HUES48 (cell line): ENCODE results near the gene FBXL3.
A peak's percentile ranks its signal among the peaks of the same experiment; 100 is the strongest.

ENCODE experiments used
- H3K27ac ChIP-seq: one replicate; pipeline ENCODE4 v1.7.0; 2013; ENCODE audit warnings: low read depth, low read length, inconsistent platforms
- H3K27me3 ChIP-seq: 2 replicates; pipeline ENCODE4 v1.6.1; 2013; ENCODE audit warnings: mild to moderate bottlenecking, low read length; ENCODE audit not compliant: control insufficient read depth, insufficient read depth
- H3K36me3 ChIP-seq: 2 replicates; pipeline ENCODE4 v1.6.1; 2013; ENCODE audit warnings: low read length; ENCODE audit not compliant: control insufficient read depth, insufficient read depth
- H3K4me1 ChIP-seq: 2 replicates; pipeline ENCODE4 v1.6.1; 2013; ENCODE audit warnings: mild to moderate bottlenecking, low read length; ENCODE audit not compliant: control insufficient read depth, insufficient read depth
- H3K4me3 ChIP-seq: 2 replicates; pipeline ENCODE4 v1.5.1; 2013; ENCODE audit warnings: mild to moderate bottlenecking, low read depth, low read length
- H3K9ac ChIP-seq: 2 replicates; pipeline ENCODE4 v1.6.1; 2013; ENCODE audit warnings: mild to moderate bottlenecking, low read depth, low read length, moderate library complexity
- H3K9me3 ChIP-seq: 2 replicates; pipeline ENCODE4 v1.6.1; 2013; ENCODE audit warnings: low read length; ENCODE audit not compliant: control insufficient read depth, insufficient read depth

The FBXL3 gene

DNA sequence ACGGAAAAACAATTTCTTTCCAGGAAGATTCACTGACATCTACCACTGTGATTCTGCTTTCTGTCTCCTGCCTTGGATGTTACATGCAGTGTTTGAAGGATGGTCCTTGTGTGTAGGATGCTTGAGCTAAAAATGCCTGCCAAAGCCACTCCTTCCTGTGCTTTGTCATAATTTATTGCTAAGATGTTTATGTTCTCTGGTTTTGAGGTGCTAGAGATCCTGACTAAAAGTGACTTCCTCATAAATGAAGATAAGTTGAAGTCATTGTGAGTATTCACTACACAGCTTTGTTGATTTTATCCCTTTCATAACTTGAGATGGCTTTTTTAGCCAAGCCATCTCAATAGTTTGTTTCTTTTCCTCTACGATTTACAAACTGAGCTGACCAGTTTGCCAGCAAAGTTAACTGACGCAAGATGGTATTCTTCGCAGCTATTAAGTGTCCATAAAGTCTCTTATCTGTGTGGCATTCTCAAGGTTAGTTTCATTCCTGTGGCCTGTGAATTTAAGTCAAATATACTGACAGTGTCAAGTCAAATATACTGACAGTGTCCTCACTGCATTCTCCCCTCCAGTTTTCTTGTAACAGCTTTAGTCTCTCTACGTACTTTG is 15.7 kb upstream of the FBXL3 start:
- Histone ChIP-seq H3K27ac (no peak overlapping the region), H3K9ac (0 out of 2 replicates have a peak overlapping the region, but pooled peaks have one; percentile 12), H3K27me3 (no peaks in the 10 kb centered on the region), H3K36me3 (peaks cover 10% of the 10 kb centered on the region), H3K4me1 (no peaks in the 10 kb centered on the region; the same call in 1 of the 2 replicates), H3K9me3 (no peaks in the 10 kb centered on the region), H3K4me3 (no peak overlapping the region)

DNA sequence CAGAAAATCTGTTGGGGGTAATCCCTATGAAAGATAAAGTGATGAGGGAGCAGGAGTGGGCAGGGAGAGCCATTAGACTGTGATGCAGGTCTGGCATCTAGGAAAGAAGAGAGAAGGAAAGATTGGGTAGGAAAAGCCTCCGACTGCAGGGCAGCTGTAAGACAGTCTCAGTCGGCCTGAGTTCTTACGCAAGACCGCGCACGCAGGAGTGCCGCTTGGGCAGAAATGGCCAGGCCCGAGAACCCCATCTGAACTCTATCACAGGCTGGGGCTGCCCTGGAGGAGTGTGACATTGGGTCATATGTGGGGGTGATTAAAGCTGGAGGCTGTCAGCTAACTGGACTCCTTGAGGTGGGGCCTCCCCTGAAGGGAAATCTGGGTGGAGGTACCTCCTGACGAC is 13.9 kb upstream of the FBXL3 start:
- no peaks in the 10 kb centered on the region for H3K27me3 ChIP-seq
- H3K4me1 ChIP-seq, result no peaks in the 10 kb centered on the region
- no peaks in the 10 kb centered on the region for H3K9me3 ChIP-seq
- no peak overlapping the region for H3K9ac ChIP-seq
- peaks cover 10% of the 10 kb centered on the region for H3K36me3 ChIP-seq
- H3K4me3 ChIP-seq, result no peak overlapping the region
- H3K27ac ChIP-seq, result no peak overlapping the region

DNA sequence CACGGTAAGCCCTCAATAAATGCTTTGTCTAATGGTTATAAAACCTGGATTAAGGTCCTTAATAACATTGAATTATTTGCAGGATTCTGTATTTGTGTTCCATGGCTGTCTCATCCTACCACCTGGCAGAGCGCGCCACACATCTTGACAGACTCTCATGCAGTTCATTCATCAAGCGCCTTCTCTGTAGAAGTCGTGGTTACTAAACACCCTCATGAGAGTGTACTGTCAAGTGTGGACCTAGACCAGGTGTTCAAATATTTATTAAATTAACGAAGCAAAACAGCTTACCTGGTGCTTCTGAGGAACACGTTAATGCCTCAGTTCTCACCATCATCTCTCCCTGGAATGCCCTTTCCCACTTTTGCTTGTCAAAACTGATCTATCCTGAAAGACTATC is 13.1 kb upstream of the FBXL3 start:
- Histone ChIP-seq H3K4me1 (no peaks in the 10 kb centered on the region), H3K36me3 (peaks cover 8% of the 10 kb centered on the region), H3K27ac (no peak overlapping the region), H3K27me3 (no peaks in the 10 kb centered on the region), H3K4me3 (no peak overlapping the region), H3K9me3 (no peaks in the 10 kb centered on the region), H3K9ac (no peak overlapping the region)

DNA sequence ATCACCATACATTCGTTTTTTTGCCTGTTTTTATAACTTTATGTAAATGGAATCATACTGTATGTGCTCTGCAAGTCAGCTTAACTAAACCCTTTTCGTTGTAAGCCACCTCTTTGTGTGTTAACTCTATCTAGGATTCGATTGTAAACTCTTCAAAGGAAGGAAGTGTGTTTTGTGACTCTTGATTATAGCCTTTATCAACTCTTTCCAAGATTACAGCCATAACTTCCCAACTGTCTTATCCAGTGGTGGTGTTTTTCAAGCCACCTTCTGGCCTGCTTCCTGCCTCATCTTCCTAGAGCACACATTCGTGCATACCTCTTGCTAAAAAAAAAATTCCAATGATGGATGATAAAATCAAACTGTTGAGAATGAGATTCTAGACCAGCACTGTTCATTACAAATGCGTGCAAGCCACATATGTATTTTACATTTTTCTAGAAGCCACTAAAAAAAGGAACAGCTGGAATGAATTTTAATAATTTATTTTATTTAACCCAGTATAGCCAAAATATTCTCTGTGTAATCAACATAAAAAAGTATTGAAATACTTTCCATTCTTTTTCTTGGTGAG is 12.0 kb upstream of the FBXL3 start:
- H3K9me3 ChIP-seq, result no peaks in the 10 kb centered on the region
- H3K9ac ChIP-seq, result no peak overlapping the region
- H3K27ac ChIP-seq, result no peak overlapping the region
- no peaks in the 10 kb centered on the region for H3K36me3 ChIP-seq
- H3K27me3 ChIP-seq, result no peaks in the 10 kb centered on the region
- H3K4me3 ChIP-seq, result no peak overlapping the region
- H3K4me1 ChIP-seq, result no peaks in the 10 kb centered on the region

DNA sequence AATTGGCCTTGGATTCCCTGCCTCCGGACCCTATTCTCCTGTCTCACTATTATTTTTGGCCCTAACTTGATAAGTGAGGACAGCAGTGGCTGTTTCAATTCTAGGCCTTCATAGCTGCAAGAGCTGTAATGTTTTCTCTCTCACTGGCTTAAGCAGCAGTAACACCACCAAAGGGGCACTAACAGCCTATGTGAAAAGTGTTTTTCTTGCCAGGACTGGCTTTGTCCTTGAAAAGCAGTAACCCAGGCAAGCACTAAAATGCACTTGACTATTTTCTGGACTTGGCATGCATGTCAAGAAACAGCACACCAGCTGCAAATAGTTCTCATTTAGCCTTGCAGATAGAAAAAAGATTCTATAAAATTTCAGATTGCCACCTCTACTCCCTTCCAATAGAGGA is 9.3 kb upstream of the FBXL3 start:
- no peaks in the 10 kb centered on the region for H3K27me3 ChIP-seq
- H3K4me1 ChIP-seq, result no peaks in the 10 kb centered on the region
- no peaks in the 10 kb centered on the region for H3K36me3 ChIP-seq
- no peak overlapping the region for H3K27ac ChIP-seq
- H3K9ac ChIP-seq, result no peak overlapping the region
- H3K9me3 ChIP-seq, result no peaks in the 10 kb centered on the region
- H3K4me3 ChIP-seq, result no peak overlapping the region

DNA sequence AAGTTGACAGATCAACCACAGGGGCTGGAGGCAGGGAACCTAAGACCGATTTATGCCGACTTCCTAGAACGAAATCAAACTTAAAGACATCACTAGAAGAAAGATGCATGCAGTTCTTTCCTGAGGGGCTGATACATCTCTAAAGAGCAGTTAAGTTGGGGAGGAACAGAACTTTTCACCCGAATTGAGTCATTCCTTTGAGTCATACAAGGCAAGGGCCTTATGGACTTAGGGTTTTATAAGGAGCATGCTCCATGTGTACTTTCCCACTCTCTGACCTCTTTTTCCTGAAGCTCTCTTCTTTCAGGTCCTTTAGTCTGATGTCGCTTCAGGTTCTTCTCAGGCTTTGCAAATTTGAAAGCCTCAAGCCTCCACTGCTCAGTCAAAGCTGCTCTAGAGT is 7.9 kb upstream of the FBXL3 start:
- H3K4me1 ChIP-seq, result no peaks in the 10 kb centered on the region
- H3K27me3 ChIP-seq, result no peaks in the 10 kb centered on the region
- H3K4me3 ChIP-seq, result no peak overlapping the region
- no peak overlapping the region for H3K9ac ChIP-seq
- no peaks in the 10 kb centered on the region for H3K9me3 ChIP-seq
- no peaks in the 10 kb centered on the region for H3K36me3 ChIP-seq
- H3K27ac ChIP-seq, result no peak overlapping the region

DNA sequence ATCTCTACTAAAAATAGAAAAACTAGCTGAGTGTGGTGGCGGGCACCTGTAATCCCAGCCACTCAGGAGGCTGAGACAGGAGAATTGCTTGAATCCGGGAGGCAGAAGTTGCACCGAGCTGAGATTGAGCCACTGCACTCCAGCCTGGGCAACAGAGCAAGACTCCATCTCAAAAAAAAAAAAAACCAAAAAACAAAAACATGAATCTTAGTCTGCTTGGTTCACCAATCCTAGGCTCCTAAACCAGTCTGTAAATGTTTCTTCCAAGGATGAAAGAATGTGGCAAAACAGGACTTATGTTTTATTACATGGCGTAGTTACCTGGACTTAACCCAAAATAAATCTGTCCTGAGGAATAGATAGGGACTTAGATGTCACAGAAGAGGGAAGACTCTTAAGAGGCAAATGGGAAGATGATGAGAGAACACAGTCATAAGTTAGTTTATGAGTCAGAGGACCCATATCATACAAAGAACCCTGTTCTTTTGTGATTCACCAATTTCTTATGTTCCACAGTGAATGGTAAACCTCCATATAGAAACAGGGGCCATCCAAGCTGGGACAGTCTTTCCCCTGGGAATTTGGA is 6.9 kb upstream of the FBXL3 start:
- H3K27me3 ChIP-seq, result no peaks in the 10 kb centered on the region
- H3K36me3 ChIP-seq, result no peaks in the 10 kb centered on the region
- H3K9ac ChIP-seq, result no peak overlapping the region
- H3K9me3 ChIP-seq, result no peaks in the 10 kb centered on the region
- no peaks in the 10 kb centered on the region for H3K4me1 ChIP-seq
- H3K27ac ChIP-seq, result no peak overlapping the region
- no peak overlapping the region for H3K4me3 ChIP-seq

DNA sequence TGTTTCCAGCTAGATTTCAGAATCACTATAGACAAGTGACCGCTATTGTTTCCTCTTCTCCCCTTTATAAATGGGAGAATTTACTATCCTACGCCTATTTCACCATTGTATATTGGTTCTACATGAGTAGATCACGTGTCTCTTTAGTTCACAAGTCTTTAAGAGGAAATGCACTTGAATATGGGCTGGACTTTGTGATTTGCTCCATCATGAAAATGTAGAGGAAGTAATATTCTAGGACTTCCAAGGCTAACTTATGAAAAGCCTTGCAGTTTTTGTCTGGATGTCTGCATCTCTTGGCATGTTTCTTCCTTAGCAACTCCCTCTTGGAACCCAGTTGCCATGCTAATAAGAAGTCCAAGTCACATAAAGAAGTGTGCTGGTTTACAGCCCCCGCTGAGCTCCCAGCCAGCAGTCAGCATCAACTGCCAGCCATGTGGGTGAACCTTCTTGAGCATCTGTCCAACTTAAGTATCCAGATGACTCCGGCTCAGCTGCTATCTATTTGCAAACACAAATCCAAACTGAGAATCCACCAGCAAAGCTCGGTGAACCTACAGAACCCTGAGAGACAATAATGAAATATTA is 4.8 kb upstream of the FBXL3 start:
- H3K9me3 ChIP-seq, result no peaks in the 10 kb centered on the region
- no peaks in the 10 kb centered on the region for H3K27me3 ChIP-seq
- H3K36me3 ChIP-seq, result no peaks in the 10 kb centered on the region
- peaks cover 5% of the 10 kb centered on the region; the same call in 1 of the 2 replicates for H3K4me1 ChIP-seq
- H3K27ac ChIP-seq, result no peak overlapping the region
- no peak overlapping the region for H3K4me3 ChIP-seq
- no peak overlapping the region for H3K9ac ChIP-seq

DNA sequence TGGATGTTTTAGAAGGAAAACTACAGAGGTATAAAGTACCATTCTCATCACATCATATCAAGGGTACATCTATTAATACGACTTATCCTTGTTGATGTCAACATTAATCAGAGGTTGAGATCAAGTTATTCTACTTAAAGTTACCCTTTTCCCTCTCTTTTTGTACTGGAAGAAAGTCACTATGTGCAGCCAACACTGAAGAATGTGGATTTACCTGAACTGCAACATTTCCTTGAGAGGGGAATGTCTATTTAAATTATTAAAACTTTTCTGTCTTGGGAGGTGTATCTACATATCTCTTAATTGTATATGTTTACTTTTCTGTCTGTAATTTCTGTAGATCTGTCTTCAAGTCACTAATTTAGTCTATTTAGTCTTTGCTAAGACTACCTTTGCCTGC is 2.5 kb upstream of the FBXL3 start:
- no peaks in the 10 kb centered on the region for H3K36me3 ChIP-seq
- H3K4me1 ChIP-seq, result peaks cover 15% of the 10 kb centered on the region
- H3K27me3 ChIP-seq, result no peaks in the 10 kb centered on the region
- no peak overlapping the region for H3K9ac ChIP-seq
- H3K27ac ChIP-seq, result no peak overlapping the region
- no peaks in the 10 kb centered on the region for H3K9me3 ChIP-seq
- H3K4me3 ChIP-seq, result no peak overlapping the region

DNA sequence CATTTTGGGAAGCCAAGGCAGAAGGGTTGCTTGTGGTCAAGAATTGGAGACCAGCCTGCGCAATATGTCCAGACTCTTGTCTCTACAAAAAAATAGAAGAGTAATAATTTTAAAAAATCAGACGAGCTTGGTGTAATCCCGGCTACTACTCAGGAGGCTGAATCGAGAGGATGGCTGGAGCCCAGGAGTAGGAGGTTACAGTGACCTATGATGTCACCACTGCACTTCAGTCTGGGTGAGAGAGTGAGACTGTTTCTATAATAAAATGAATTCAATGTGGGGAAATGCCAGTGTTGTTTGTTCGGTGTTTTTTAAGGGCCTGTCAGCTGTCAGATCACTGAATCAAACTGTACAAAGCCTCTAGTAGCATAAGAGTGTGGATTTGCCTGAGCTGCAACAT is 1.2 kb upstream of the FBXL3 start:
- no peaks in the 10 kb centered on the region for H3K36me3 ChIP-seq
- no peaks in the 10 kb centered on the region for H3K9me3 ChIP-seq
- H3K9ac ChIP-seq, result no peak overlapping the region
- peak overlapping the region; percentile 71 for H3K4me3 ChIP-seq
- H3K4me1 ChIP-seq, result peaks cover 15% of the 10 kb centered on the region
- no peak overlapping the region for H3K27ac ChIP-seq
- no peaks in the 10 kb centered on the region for H3K27me3 ChIP-seq

DNA sequence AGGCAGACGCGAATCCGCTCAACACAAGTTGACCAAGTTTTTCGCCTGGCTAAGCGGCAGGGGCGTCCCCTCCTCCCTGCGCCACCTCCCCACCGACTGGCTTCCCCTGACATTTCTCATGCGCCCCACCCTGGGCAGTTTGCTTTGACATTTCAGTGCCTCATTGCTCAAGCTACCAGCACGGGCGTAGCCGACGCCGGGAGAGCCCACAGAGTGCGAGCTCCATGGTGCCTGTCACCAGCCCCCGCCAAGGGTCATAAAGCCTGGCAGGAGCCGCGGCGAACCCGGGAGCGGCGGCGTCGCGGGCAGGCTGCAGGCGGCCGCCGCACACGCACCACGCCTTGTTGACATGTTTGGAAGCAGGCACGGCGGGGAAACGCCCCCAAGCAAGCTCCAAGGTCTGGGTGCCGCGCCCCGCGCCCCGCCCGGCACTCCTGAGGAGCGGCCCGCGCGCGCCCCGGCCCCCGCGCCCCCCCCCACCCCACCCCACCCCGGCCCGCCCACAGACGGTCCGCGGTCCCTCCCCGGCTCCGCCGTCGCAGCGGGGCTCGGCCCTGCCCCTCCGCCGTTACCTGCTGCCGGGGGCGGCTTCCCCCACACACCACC is 601 bp downstream of the FBXL3 start:
- peak overlapping the region; percentile 97 for H3K27ac ChIP-seq
- peak overlapping the region; percentile 91; the same call in 1 of the 2 replicates for H3K9ac ChIP-seq

More for the DNA sequence above, 601 bp downstream of the FBXL3 start:
- Histone ChIP-seq H3K36me3 (peaks cover 4% of the 10 kb centered on the region), H3K4me3 (peak overlapping the region; percentile 71), H3K9me3 (no peaks in the 10 kb centered on the region), H3K27me3 (no peaks in the 10 kb centered on the region), H3K4me1 (peaks cover 15% of the 10 kb centered on the region)
